WERI-Rb-1 (cell line): ENCODE results near the gene PLEKHG7.

Experiments
- DNase-seq: peaks from one replicate; pipeline ENCODE4 v3.0.0-alpha.2; 2020
- H3K27ac ChIP-seq: fragments of 250-450 bp; sonication (Bioruptor Pico); 2 replicates; pipeline ENCODE4 v1.5.1; 2020; ENCODE audit warnings: mild to moderate bottlenecking, moderate library complexity
- H3K27me3 ChIP-seq: fragments of 250-450 bp; sonication (Bioruptor Pico); 2 replicates; pipeline ENCODE4 v1.5.1; 2021; ENCODE audit warnings: mild to moderate bottlenecking, low read depth, moderate library complexity; ENCODE audit not compliant: insufficient read depth, severe bottlenecking
- H3K36me3 ChIP-seq: fragments of 250-450 bp; sonication (Bioruptor Pico); 2 replicates; pipeline ENCODE4 v1.5.1; 2020; ENCODE audit warnings: mild to moderate bottlenecking, moderate library complexity
- H3K4me3 ChIP-seq: 2 replicates; pipeline ENCODE4 v1.5.1; 2011; ENCODE audit warnings: low read depth, mild to moderate bottlenecking, control low read depth, low read length
- H3K9me3 ChIP-seq: fragments of 250-450 bp; sonication (Bioruptor Pico); 2 replicates; pipeline ENCODE4 v1.5.1; 2021; ENCODE audit warnings: mild to moderate bottlenecking, moderate library complexity; ENCODE audit not compliant: severe bottlenecking
- TF ChIP-seq, protein P1 (sequence below): IDR thresholded peaks from 2 replicates; pipeline ENCODE4 v1.5.1; 2011; ENCODE audit warnings: low read depth, mild to moderate bottlenecking, control low read depth, inconsistent platforms, low read length

The PLEKHG7 gene

DNA sequence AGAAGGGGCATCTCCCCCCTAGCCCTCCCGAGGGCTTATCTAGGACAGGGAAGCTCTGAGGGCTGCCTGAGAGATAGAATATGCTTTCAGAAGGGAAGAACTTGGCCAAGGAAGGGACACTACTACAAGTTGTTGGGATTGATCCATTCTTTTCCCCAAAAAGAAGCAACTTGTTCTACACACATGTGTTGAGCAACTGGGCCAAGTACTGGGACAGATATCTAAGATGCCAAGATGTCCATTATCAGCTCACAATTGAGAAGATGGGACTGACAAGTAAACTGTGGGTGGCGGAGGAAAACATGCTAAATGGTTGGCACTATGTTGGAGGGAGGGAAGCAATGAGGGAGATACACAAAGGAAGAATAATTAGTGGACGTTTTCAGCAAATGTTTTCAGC lies 30.9 kb downstream of the PLEKHG7 start:
- Histone ChIP-seq H3K9me3 (no peaks in the 10 kb centered on the region), H3K27me3 (no peaks in the 10 kb centered on the region), H3K27ac (no peak overlapping the region), H3K4me3 (no peak overlapping the region), H3K36me3 (no peaks in the 10 kb centered on the region)
- DNase-seq = no peak
- TF ChIP-seq, protein P1, sequence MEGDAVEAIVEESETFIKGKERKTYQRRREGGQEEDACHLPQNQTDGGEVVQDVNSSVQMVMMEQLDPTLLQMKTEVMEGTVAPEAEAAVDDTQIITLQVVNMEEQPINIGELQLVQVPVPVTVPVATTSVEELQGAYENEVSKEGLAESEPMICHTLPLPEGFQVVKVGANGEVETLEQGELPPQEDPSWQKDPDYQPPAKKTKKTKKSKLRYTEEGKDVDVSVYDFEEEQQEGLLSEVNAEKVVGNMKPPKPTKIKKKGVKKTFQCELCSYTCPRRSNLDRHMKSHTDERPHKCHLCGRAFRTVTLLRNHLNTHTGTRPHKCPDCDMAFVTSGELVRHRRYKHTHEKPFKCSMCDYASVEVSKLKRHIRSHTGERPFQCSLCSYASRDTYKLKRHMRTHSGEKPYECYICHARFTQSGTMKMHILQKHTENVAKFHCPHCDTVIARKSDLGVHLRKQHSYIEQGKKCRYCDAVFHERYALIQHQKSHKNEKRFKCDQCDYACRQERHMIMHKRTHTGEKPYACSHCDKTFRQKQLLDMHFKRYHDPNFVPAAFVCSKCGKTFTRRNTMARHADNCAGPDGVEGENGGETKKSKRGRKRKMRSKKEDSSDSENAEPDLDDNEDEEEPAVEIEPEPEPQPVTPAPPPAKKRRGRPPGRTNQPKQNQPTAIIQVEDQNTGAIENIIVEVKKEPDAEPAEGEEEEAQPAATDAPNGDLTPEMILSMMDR = no peak

DNA sequence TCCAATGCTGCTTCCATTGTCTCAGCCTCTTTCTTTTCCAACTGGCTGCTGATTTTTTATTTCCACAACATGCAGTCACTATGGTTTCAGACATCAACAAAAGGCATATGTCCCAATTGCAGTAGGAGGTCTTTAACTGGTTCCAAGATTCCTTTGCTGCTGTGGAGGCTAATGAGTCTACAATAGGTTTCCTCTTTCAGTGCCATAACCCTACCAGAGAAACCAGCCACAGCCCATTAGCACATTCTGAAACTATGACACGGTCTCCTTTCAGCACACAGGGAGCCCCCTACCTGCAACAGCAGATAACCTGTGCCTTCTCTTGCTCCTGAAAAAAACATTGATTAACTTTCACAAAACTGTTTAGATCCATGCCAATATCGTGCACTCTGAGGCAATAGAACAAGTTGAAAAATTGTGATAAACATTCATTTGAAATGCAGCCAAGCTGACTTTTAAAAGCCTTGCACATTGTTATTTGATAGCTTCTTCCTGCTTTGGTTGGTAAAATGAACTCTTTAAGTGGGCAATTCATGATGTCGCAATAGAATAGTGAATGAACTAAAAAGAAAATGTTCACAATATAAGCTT lies 32.4 kb downstream of the PLEKHG7 start:
- Histone ChIP-seq H3K36me3 (no peaks in the 10 kb centered on the region), H3K9me3 (no peaks in the 10 kb centered on the region), H3K27ac (no peak overlapping the region), H3K27me3 (no peaks in the 10 kb centered on the region), H3K4me3 (no peak overlapping the region)
- TF ChIP-seq, protein P1 = no peak
- DNase-seq = no peak

DNA sequence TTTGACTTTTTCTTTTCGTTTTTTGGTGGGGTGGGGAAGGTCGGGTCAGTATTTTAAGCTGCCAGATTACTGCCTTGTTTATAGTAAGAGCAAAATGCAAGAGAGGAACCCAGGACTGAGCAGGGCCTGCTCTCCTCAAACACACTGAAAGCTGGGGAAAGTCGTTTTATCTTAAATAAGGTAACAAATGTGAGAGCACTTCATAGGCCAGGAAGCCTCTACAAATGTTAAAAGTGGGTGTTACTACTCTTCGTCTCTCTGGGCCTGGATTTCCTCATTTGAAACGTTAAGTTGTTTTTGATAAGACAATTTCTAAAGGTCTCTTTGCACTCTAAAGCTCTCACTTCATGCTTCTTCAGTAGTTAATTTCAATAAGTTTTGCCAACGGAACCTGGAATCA lies 33.8 kb downstream of the PLEKHG7 start:
- Histone ChIP-seq H3K4me3 (no peak overlapping the region), H3K36me3 (no peaks in the 10 kb centered on the region), H3K9me3 (no peaks in the 10 kb centered on the region), H3K27ac (no peak overlapping the region), H3K27me3 (no peaks in the 10 kb centered on the region)
- DNase-seq = no peak
- TF ChIP-seq, protein P1 = no peak

DNA sequence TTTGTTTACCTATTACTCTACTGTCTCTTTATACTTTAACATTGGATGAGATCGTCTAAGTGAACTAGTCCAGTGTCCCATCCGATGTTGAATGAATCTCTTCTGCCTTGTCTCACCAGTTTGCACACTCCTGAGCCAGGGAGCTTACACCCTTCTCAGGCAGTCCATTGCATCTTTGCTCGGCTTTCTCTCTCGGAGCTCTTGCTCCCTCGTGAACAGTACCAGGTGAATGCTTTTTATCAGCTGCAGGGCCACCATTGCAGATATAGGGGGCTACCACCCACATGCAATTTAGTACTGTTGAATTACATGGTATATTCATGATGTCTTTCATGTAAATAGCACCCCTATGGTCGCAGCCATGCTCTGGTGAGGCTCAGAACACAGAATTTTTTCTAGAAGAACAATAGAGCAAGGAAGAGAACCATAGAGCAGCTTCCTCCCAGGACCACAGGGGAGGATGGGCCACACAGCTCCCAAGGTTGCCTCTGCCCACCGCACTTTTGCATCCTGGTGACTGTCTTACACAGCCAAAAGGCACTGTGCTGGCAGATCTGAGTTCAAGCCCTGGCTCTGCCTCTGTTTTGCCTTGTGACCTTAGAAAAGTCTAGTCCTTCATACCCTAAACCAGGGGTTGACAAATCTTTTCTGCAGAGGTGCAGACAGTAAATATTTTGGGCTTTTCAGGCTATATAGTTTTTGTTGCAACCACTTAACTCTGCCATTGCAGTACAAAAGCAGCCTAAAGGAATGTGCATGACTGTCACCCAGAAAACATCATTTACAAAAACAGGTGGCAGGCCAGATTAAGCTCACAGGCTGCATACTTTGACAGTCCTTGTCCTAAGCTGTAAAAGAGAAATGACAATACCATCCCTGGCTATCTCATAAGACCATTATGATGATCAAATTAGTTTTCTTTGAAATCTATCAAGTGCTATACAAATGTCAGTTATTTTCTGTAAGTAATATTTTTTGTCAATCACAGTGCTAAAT lies 35.4 kb downstream of the PLEKHG7 start:
- no peak for DNase-seq
- no peaks in the 10 kb centered on the region for H3K27me3 ChIP-seq
- no peak overlapping the region for H3K27ac ChIP-seq
- no peaks in the 10 kb centered on the region for H3K36me3 ChIP-seq
- TF ChIP-seq, protein P1 = no peak
- H3K4me3 ChIP-seq = no peak overlapping the region
- H3K9me3 ChIP-seq = no peaks in the 10 kb centered on the region

DNA sequence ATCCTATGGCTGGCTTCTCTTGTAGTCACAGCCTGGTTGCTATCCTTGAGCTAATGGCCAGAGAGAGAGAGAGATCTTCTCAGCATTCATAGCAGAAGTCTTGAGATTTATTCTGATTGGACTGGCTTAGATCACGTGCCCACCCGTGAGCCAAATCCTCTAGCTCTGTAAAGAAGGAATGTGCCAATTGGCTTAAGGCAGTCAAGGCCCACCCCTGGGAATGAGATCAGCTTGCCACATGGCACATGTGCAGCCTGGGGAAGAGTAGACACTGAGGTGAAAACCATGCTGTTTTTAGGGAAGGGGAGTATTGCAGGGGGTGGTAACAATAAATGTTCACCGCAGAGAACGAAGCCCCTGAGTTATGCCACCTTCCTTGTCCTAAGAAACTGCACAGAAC lies 36.3 kb downstream of the PLEKHG7 start:
- Histone ChIP-seq H3K4me3 (no peak overlapping the region), H3K36me3 (no peaks in the 10 kb centered on the region), H3K27ac (no peak overlapping the region), H3K9me3 (no peaks in the 10 kb centered on the region), H3K27me3 (no peaks in the 10 kb centered on the region)
- no peak for DNase-seq
- TF ChIP-seq, protein P1 = no peak
